H1 (cell line): ENCODE results near the gene ZBTB49. TPM values are rescaled to one million over a fixed set of nuclear protein-coding genes. Genes with fewer than 3 reads are reported as not detected.
A peak's percentile ranks its signal among the peaks of the same experiment; 100 is the strongest.

Source experiments
- CTCF ChIA-PET: fragments of 300-600 bp; sonication (Branson Sonifier 250); formaldehyde crosslinking; loops from one replicate; lab custom pipeline; 2021; ENCODE audit not compliant: partially characterized antibody; lab: Charles Lee
- POLR2A ChIA-PET: fragments of 300-600 bp; sonication (Branson Sonifier 250); formaldehyde crosslinking; loops from one replicate; lab custom pipeline; 2021; ENCODE audit warnings: inconsistent platforms; ENCODE audit not compliant: partially characterized antibody; lab: Charles Lee
- DNase-seq, 2 experiments: peaks; one replicate each; pipeline versions ENCODE4 v3.0.0 to v3.0.0-alpha.2; 2010 to 2022; ENCODE audit warnings: low spot score in 2 of 2, low read depth in 1 of 2, mixed read lengths in 1 of 2
- FAIRE-seq: peaks from 2 replicates; lab custom pipeline; 2011; peaks lifted over from hg19 to GRCh38; lab: Jason Lieb, UNC
- H2AFZ ChIP-seq: 2 replicates; pipeline ENCODE4 v1.8.1; 2012; ENCODE audit warnings: low read length, inconsistent platforms
- H2AK5ac ChIP-seq: 2 replicates; pipeline ENCODE4 v1.6.1; 2013; ENCODE audit warnings: low read depth, low read length
- H2BK120ac ChIP-seq: replicated peaks from 2 replicates; pipeline ENCODE3; 2013; ENCODE audit warnings: low read depth, low read length, inconsistent platforms
- H2BK12ac ChIP-seq: 2 replicates; pipeline ENCODE4 v1.6.1; 2013; ENCODE audit warnings: low read depth, low read length
- H2BK15ac ChIP-seq: 2 replicates; pipeline ENCODE4 v1.6.1; 2013; ENCODE audit warnings: low read length
- H2BK20ac ChIP-seq: 2 replicates; pipeline ENCODE4 v1.6.1; 2013; ENCODE audit warnings: low read length
- H2BK5ac ChIP-seq: 2 replicates; pipeline ENCODE4 v1.6.1; 2013; ENCODE audit warnings: low read depth, low read length
- H3K14ac ChIP-seq: 2 replicates; pipeline ENCODE4 v1.6.1; 2013; ENCODE audit warnings: inconsistent platforms; ENCODE audit not compliant: insufficient read length
- H3K18ac ChIP-seq: 2 replicates; pipeline ENCODE4 v1.6.1; 2013; ENCODE audit warnings: low read length; ENCODE audit errors: extremely low read depth
- H3K23ac ChIP-seq: 2 replicates; pipeline ENCODE4 v1.6.1; 2013; ENCODE audit warnings: inconsistent platforms; ENCODE audit not compliant: insufficient read length
- H3K23me2 ChIP-seq: 2 replicates; pipeline ENCODE4 v1.6.1; 2013; ENCODE audit warnings: low read depth, low read length
- H3K27ac ChIP-seq: 2 replicates; pipeline ENCODE4 v1.6.1; 2011; ENCODE audit warnings: low read depth, low read length, inconsistent platforms
- H3K27me3 ChIP-seq, 4 experiments: replicated peaks in 1 of 4; 1 replicate in 1 of 4; 2 replicates in 3 of 4; pipeline versions ENCODE4 v1.6.1 to v1.8.1; 2011 to 2013; ENCODE audit warnings: low read length in 3 of 4, mild to moderate bottlenecking in 3 of 4, inconsistent platforms in 2 of 4, mixed read lengths in 2 of 4, moderate library complexity in 1 of 4; ENCODE audit not compliant: control insufficient read depth in 3 of 4, insufficient read depth in 3 of 4; ENCODE audit errors: extremely low read depth in 1 of 4
- H3K36me3 ChIP-seq, 4 experiments: 2 replicates each; pipeline versions ENCODE4 v1.6.1 to v1.8.1; 2011 to 2013; ENCODE audit warnings: mild to moderate bottlenecking in 4 of 4, low read length in 3 of 4, moderate library complexity in 2 of 4, control low read depth in 1 of 4, inconsistent platforms in 1 of 4; ENCODE audit not compliant: insufficient read depth in 4 of 4, control insufficient read depth in 2 of 4
- H3K4ac ChIP-seq: replicated peaks from 2 replicates; pipeline ENCODE3; 2013; ENCODE audit warnings: low read length, low read depth, mixed read lengths, inconsistent platforms; ENCODE audit not compliant: insufficient read length
- H3K4me1 ChIP-seq, 4 experiments: replicated peaks in 1 of 4; 1 replicate in 1 of 4; 2 replicates in 3 of 4; pipeline versions ENCODE4 v1.6.1 to v1.8.1; 2011 to 2013; ENCODE audit warnings: low read length in 3 of 4, inconsistent platforms in 2 of 4, mixed read lengths in 1 of 4; ENCODE audit not compliant: insufficient read depth in 4 of 4, control insufficient read depth in 3 of 4
- H3K4me2 ChIP-seq, 2 experiments: 2 replicates each; pipeline versions ENCODE4 v1.6.1 to v1.8.1; 2011 to 2013; ENCODE audit warnings: low read depth in 2 of 2, low read length in 2 of 2, control low read depth in 1 of 2, inconsistent platforms in 1 of 2, mild to moderate bottlenecking in 1 of 2; ENCODE audit not compliant: insufficient read depth in 1 of 2
- H3K4me3 ChIP-seq, 4 experiments: fragments of 200-600, 300-600 bp in 1 of 4; sonication (generic), shearing (Covaris generic), sonication (Bioruptor Twin) in 1 of 4; 2 replicates each; pipeline versions ENCODE4 v1.5.1 to v1.8.1; 2011 to 2016; ENCODE audit warnings: low read length in 4 of 4, low read depth in 3 of 4, control low read depth in 2 of 4, inconsistent platforms in 2 of 4, mild to moderate bottlenecking in 2 of 4, mixed read lengths in 1 of 4, moderate library complexity in 1 of 4; ENCODE audit not compliant: insufficient read depth in 2 of 4; ENCODE audit errors: extremely low read depth in 1 of 4
- H3K56ac ChIP-seq: replicated peaks from 2 replicates; pipeline ENCODE3; 2013; ENCODE audit warnings: low read depth, mild to moderate bottlenecking, mixed read lengths, low read length, inconsistent platforms; ENCODE audit not compliant: insufficient read length
- H3K79me1 ChIP-seq: 2 replicates; pipeline ENCODE4 v1.6.1; 2013; ENCODE audit warnings: low read depth, low read length, control low read depth
- H3K79me2 ChIP-seq, 2 experiments: 2 replicates each; pipeline versions ENCODE4 v1.6.1 to v1.8.1; 2012 to 2013; ENCODE audit warnings: low read length in 2 of 2, mild to moderate bottlenecking in 2 of 2, inconsistent platforms in 1 of 2; ENCODE audit not compliant: insufficient read depth in 2 of 2, control insufficient read depth in 1 of 2
- H3K9ac ChIP-seq, 4 experiments: replicated peaks in 1 of 4; 1 replicate in 1 of 4; 2 replicates in 3 of 4; pipeline versions ENCODE4 v1.6.1 to v1.8.1; 2011 to 2013; ENCODE audit warnings: low read depth in 3 of 4, low read length in 3 of 4, control low read depth in 2 of 4, mild to moderate bottlenecking in 2 of 4, moderate library complexity in 2 of 4, inconsistent platforms in 1 of 4; ENCODE audit errors: extremely low read depth in 1 of 4
- H3K9me3 ChIP-seq, 2 experiments: 2 replicates each; pipeline versions ENCODE4 v1.6.1 to v1.8.1; 2012 to 2013; ENCODE audit warnings: mild to moderate bottlenecking in 2 of 2, moderate library complexity in 2 of 2, control low read depth in 1 of 2, inconsistent platforms in 1 of 2, low read depth in 1 of 2, low read length in 1 of 2, mixed read lengths in 1 of 2; ENCODE audit not compliant: insufficient read depth in 2 of 2
- H4K20me1 ChIP-seq, 2 experiments: replicated peaks in 1 of 2; 2 replicates each; pipeline versions ENCODE3 to v1.8.1; 2011 to 2013; ENCODE audit warnings: inconsistent platforms in 2 of 2, low read length in 2 of 2, mild to moderate bottlenecking in 1 of 2; ENCODE audit not compliant: insufficient read depth in 2 of 2, control insufficient read depth in 1 of 2
- H4K5ac ChIP-seq: 2 replicates; pipeline ENCODE4 v1.6.1; 2013; ENCODE audit warnings: low read length, low read depth, mixed read lengths, inconsistent platforms; ENCODE audit not compliant: insufficient read length
- H4K8ac ChIP-seq: 2 replicates; pipeline ENCODE4 v1.8.0; 2013; ENCODE audit warnings: mild to moderate bottlenecking, moderate library complexity, low read length, inconsistent platforms; ENCODE audit not compliant: insufficient read depth; ENCODE audit errors: extremely low read depth
- H4K91ac ChIP-seq: replicated peaks from 2 replicates; pipeline ENCODE3; 2013; ENCODE audit warnings: low read length, mixed read lengths, inconsistent platforms; ENCODE audit not compliant: insufficient read length
- BRCA1 ChIP-seq: IDR thresholded peaks from 2 replicates; pipeline ENCODE4 v1.6.1; 2012; ENCODE audit warnings: low read depth, low read length, improper control_type of control experiment
- CHD2 ChIP-seq: IDR thresholded peaks from 2 replicates; pipeline ENCODE4 v1.6.1; 2012; ENCODE audit warnings: low read length, improper control_type of control experiment
- GTF2F1 ChIP-seq: IDR thresholded peaks from 2 replicates; pipeline ENCODE4 v1.6.1; 2012; ENCODE audit warnings: low read depth, low read length, improper control_type of control experiment, borderline replicate concordance
- TCF12 ChIP-seq: IDR thresholded peaks from 2 replicates; pipeline ENCODE4 v1.6.1; 2011; ENCODE audit warnings: low read depth, mild to moderate bottlenecking, low read length
- YY1 ChIP-seq: IDR thresholded peaks from 2 replicates; pipeline ENCODE4 v1.6.1; 2011; ENCODE audit warnings: low read depth, mild to moderate bottlenecking, low read length
- WGBS, 2 experiments: shearing (Covaris generic) in 1 of 2; methylation state at CpG; one replicate each; pipeline versions ENCODE4 v1.1.6 to v1.1.7; 2013 to 2015; ENCODE audit warnings: low lambda C conversion rate in 2 of 2, mixed read lengths in 2 of 2, inconsistent platforms in 1 of 2, low coverage in 1 of 2, missing lambda C conversion rate in 1 of 2; ENCODE audit not compliant: insufficient replicate concordance in 2 of 2, insufficient coverage in 1 of 2, insufficient read length in 1 of 2; ENCODE audit errors: extremely low coverage in 1 of 2, missing lambda C conversion rate in 1 of 2; 5-methylcytosine and 5-hydroxymethylcytosine counted together
- polyA plus RNA-seq, 7 experiments: library from polyadenylated mRNA; depleted of rRNA in 3 of 7; stranded (reverse) in 5 of 7; unstranded in 2 of 7; fragments of >200 nt in 5 of 7; fragments of 200-250 nt in 2 of 7; gene quantifications; 1 replicate in 5 of 7; 2 replicates in 1 of 7; 4 replicates in 1 of 7; pipeline versions ENCODE4 v1.2.1 to v1.2.3, GENCODE V29; 2011 to 2013; ENCODE audit warnings: missing spikeins in 2 of 7, mixed read lengths in 2 of 7
- total RNA-seq: library from RNA; stranded (reverse); fragmentation: NEBNext Ultra II Directional; extraction: Animal tissue kit (Norgen Biotek cat#: 25700); gene quantifications from 2 replicates; pipeline ENCODE4 v1.2.1, GENCODE V29; 2021
- TF ChIP-seq, protein P1 (sequence below): IDR thresholded peaks from 2 replicates; pipeline ENCODE4 v1.6.1; 2012; ENCODE audit warnings: low read length, inconsistent platforms
- TF ChIP-seq, protein P2 (sequence below), 3 experiments: IDR thresholded peaks; 1 replicate in 2 of 3; 2 replicates in 1 of 3; pipeline versions ENCODE4 v1.5.1 to v1.6.1; 2011; ENCODE audit warnings: low read length in 3 of 3, mild to moderate bottlenecking in 3 of 3, inconsistent platforms in 2 of 3, low read depth in 1 of 3, moderate library complexity in 1 of 3; ENCODE audit not compliant: insufficient read depth in 1 of 3; ENCODE audit errors: control extremely low read depth in 1 of 3

ZBTB49 gene
- total and polyA plus RNA-seq, 2 of the 8 experiments (the other 6 are each of a cell fraction or from before 2014, with no cell fraction given), result 4.2 to 6.8 TPM

DNA sequence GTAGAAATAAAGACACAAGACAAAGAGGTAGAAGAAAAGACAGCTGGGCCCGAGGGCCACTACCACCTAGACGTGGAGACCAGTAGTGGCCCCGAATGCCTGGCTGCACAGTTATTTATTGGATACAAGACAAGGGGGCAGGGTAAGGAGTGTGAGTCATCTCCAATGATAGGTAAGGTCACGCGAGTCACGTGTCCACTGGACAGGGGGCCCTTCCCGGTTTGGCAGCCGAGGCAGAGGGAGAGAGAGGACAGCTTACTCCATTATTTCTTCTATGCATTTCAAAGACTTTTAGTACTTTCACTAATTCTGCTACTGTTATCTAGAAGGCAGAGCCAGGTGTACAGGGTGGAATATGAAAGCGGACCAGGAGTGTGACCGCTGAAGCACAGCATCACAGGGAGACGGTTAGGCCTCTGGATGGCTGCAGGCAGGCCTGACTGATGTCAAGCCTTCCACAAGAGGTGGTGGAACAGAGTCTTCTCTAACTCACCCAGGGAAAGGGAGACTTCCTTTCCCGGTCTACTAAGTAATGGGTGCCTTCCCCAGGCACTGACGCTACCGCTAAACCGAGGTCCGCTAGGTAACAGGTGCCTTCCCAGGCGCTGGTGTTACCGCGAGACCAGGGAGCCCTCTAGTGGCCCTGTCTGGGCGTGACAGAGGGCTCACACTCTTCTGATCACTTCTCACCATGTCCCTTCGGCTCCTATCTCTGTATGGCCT lies 44.9 kb downstream of the ZBTB49 start:
- Histone ChIP-seq H2AK5ac (no peak overlapping the region), H3K14ac (no peak overlapping the region), H3K27me3 (no peaks in the 10 kb centered on the region), H3K4me3 (no peak overlapping the region), H3K23ac (no peak overlapping the region), H3K56ac (no peak overlapping the region), H2BK120ac (no peak overlapping the region), H2BK15ac (no peak overlapping the region), H3K9me3 (peaks cover 0 to 7% of the 10 kb centered on the region in 2 experiments; a peak in 2 of 4 replicates), H4K5ac (no peak overlapping the region), H2BK12ac (no peak overlapping the region), H2AFZ (no peak overlapping the region), H3K36me3 (no peaks in the 10 kb centered on the region), H3K79me2 (no peaks in the 10 kb centered on the region), H3K79me1 (no peaks in the 10 kb centered on the region), H2BK20ac (no peak overlapping the region), H4K8ac (no peak overlapping the region), H3K4me2 (no peak overlapping the region), H3K4me1 (no peaks in the 10 kb centered on the region), H3K23me2 (no peaks in the 10 kb centered on the region), H3K27ac (no peak overlapping the region), H3K9ac (no peak overlapping the region), H2BK5ac (no peak overlapping the region), H4K20me1 (no peaks in the 10 kb centered on the region), H3K4ac (no peak overlapping the region), H3K18ac (no peak overlapping the region), H4K91ac (no peak overlapping the region)
- ChIA-PET POLR2A (no interaction called here), CTCF (interaction anchor here (0.6 to 2.1 kb wide), 10 partner anchors 10 to 134 kb away, joined by 3 to 12 read pairs (median 3); no protein-coding TSS in a partner anchor)
- DNase-seq (peak; percentile 31 to 79), FAIRE-seq (no peak)
- WGBS, 2 experiments, result 72% methylated on average over 21 of the region's 21 CpGs; no CpG with 5 or more reads in 1 of the 2 experiments
- 0 out of 2 replicates have a peak, but pooled peaks have one; percentile 33 for TF ChIP-seq TCF12
- TF ChIP-seq CHD2, result peak; percentile 87
- TF ChIP-seq, protein P1, sequence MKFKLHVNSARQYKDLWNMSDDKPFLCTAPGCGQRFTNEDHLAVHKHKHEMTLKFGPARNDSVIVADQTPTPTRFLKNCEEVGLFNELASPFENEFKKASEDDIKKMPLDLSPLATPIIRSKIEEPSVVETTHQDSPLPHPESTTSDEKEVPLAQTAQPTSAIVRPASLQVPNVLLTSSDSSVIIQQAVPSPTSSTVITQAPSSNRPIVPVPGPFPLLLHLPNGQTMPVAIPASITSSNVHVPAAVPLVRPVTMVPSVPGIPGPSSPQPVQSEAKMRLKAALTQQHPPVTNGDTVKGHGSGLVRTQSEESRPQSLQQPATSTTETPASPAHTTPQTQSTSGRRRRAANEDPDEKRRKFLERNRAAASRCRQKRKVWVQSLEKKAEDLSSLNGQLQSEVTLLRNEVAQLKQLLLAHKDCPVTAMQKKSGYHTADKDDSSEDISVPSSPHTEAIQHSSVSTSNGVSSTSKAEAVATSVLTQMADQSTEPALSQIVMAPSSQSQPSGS, result no peak
- TF ChIP-seq YY1, result 0 out of 2 replicates have a peak, but pooled peaks have one; percentile 8
- no peak for TF ChIP-seq GTF2F1
- peak; percentile 69 for TF ChIP-seq BRCA1
- TF ChIP-seq, protein P2, sequence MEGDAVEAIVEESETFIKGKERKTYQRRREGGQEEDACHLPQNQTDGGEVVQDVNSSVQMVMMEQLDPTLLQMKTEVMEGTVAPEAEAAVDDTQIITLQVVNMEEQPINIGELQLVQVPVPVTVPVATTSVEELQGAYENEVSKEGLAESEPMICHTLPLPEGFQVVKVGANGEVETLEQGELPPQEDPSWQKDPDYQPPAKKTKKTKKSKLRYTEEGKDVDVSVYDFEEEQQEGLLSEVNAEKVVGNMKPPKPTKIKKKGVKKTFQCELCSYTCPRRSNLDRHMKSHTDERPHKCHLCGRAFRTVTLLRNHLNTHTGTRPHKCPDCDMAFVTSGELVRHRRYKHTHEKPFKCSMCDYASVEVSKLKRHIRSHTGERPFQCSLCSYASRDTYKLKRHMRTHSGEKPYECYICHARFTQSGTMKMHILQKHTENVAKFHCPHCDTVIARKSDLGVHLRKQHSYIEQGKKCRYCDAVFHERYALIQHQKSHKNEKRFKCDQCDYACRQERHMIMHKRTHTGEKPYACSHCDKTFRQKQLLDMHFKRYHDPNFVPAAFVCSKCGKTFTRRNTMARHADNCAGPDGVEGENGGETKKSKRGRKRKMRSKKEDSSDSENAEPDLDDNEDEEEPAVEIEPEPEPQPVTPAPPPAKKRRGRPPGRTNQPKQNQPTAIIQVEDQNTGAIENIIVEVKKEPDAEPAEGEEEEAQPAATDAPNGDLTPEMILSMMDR (IDR thresholded peaks at IDR 0.05; ENCODE audit: control extremely low read depth in 1 of 3, insufficient read depth in 1 of 3, low read depth in 1 of 3, low read length in 3 of 3), result peak; percentile 75 to 82 (median 78)
